ENCODE data around the gene REG3G.
A peak's percentile ranks its signal among the peaks of the same experiment; 100 is the strongest.

GRCh38 chr2:78979380-78980151 is 45.9 kb upstream of the REG3G start:
- no peak for TF ChIP-seq JUND (CRISPR knock-in tag; IDR thresholded peaks at IDR 0.05)
- TF ChIP-seq, protein P1, sequence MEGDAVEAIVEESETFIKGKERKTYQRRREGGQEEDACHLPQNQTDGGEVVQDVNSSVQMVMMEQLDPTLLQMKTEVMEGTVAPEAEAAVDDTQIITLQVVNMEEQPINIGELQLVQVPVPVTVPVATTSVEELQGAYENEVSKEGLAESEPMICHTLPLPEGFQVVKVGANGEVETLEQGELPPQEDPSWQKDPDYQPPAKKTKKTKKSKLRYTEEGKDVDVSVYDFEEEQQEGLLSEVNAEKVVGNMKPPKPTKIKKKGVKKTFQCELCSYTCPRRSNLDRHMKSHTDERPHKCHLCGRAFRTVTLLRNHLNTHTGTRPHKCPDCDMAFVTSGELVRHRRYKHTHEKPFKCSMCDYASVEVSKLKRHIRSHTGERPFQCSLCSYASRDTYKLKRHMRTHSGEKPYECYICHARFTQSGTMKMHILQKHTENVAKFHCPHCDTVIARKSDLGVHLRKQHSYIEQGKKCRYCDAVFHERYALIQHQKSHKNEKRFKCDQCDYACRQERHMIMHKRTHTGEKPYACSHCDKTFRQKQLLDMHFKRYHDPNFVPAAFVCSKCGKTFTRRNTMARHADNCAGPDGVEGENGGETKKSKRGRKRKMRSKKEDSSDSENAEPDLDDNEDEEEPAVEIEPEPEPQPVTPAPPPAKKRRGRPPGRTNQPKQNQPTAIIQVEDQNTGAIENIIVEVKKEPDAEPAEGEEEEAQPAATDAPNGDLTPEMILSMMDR (CRISPR knock-in tag; IDR thresholded peaks at IDR 0.05), result peak; percentile 89
- no peak for TF ChIP-seq TOE1 (CRISPR knock-in tag; IDR thresholded peaks at IDR 0.05)
- no peak for TF ChIP-seq SP140L (CRISPR knock-in tag; IDR thresholded peaks at IDR 0.05; ENCODE audit: borderline replicate concordance)
- TF ChIP-seq YEATS2 (CRISPR knock-in tag; IDR thresholded peaks at IDR 0.05; ENCODE audit: borderline replicate concordance), result no peak
- TF ChIP-seq NPAS2 (CRISPR knock-in tag; IDR thresholded peaks at IDR 0.05; ENCODE audit: borderline replicate concordance), result no peak
- no peak for TF ChIP-seq NFYC (CRISPR knock-in tag; IDR thresholded peaks at IDR 0.05)
- TF ChIP-seq MEIS1 (CRISPR knock-in tag; IDR thresholded peaks at IDR 0.05; ENCODE audit: borderline replicate concordance), result no peak
- no peak for TF ChIP-seq BCLAF1 (IDR thresholded peaks at IDR 0.05)
- TF ChIP-seq MAFK (conservative IDR thresholded peaks at IDR 0.05 in 1 of 2, IDR thresholded peaks at IDR 0.05 in 1 of 2; ENCODE audit: low read length in 2 of 2), result no peak

Data from HepG2 (cell line).